GM12891 (cell line): ENCODE measurements around the gene CMPK2.

Source experiments
- PAX5 ChIP-seq: IDR thresholded peaks from 2 replicates; pipeline ENCODE4 v1.6.1; 2011; ENCODE audit warnings: low read length, moderate library complexity, mild to moderate bottlenecking; ENCODE audit not compliant: insufficient read depth, severe bottlenecking
- POLR2A ChIP-seq: IDR thresholded peaks from 2 replicates; pipeline ENCODE4 v1.6.1; 2011; ENCODE audit warnings: low read depth, low read length, control low read depth

GRCh38 chr2:6827566-6828298, 38.0 kb downstream of the CMPK2 start:
- TF ChIP-seq PAX5: no peak
- no peak for TF ChIP-seq POLR2A
